RWPE1 (cell line): Measurements from ENCODE around the gene LRMDA.

ENCODE experiments used
- CTCF ChIA-PET: fragments of 350-600 bp; sonication (Branson Sonifier 250); formaldehyde crosslinking; extraction: SDS; loops from one replicate; lab custom pipeline; 2021; lab: Yijun Ruan, JAX
- POLR2A ChIA-PET: fragments of 400-600 bp; formaldehyde crosslinking; extraction: SDS; loops from one replicate; lab custom pipeline; 2020; ENCODE audit warnings: antibody characterized with exemption; ENCODE audit not compliant: low non-redundant PET; lab: Yijun Ruan, JAX
- DNase-seq: peaks from one replicate; pipeline ENCODE4 v3.0.0; 2012; ENCODE audit warnings: low spot score
- H3K27ac ChIP-seq: fragments of 450-650 bp; 2 replicates; pipeline ENCODE4 v1.5.1; 2017
- TF ChIP-seq, protein P1 (sequence below): fragments of 450-650 bp; conservative IDR thresholded peaks from 2 replicates; pipeline ENCODE4 v1.5.1; 2017; ENCODE audit warnings: low read depth, mild to moderate bottlenecking

Gene LRMDA

DNA sequence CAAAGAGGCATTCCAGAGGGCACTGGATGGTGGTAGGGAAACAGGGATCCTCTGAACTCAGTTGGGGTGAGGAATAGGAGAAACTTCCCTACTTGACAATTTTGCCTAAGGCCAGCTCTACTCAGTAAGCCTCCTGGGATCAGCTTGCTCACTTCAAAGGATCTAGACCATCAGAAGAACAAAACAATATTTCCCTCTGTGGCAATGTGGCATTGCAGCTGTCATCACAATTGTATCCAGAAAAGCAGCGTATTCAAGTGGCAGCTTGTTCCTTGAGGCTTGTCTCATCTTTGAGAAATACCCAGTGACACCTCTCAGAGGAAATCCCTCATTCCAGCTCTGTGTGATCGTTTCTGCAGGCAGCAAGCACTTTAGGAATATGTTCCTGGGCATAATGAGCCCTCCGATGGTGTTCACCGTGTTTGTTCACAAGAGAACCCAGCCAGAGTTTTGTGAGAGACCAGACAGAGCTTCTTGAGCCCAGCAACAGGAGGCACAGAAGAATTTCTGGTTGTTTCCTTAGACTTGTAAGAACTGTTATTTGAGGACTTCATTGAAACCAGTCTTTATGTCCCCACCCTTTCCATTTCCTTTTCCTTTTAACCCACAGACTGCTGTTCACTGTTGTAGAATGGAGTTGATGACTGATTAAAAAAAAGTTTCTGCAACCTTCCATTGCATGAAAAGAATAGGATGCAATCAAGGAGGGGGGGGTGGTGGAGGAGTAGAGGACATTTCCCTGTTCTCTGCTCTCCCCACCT lies 747.3 kb downstream of the LRMDA start:
- H3K27ac ChIP-seq, result no peak overlapping the region
- POLR2A ChIA-PET, result interaction anchor here (0.7 kb wide), 1 partner anchor 169 kb away, joined by 7 read pairs; no protein-coding TSS in a partner anchor
- no peak for DNase-seq
- CTCF ChIA-PET, result interaction anchor here (0.6 kb wide), 1 partner anchor 440 kb away, joined by 3 read pairs; no protein-coding TSS in a partner anchor
- TF ChIP-seq, protein P1, sequence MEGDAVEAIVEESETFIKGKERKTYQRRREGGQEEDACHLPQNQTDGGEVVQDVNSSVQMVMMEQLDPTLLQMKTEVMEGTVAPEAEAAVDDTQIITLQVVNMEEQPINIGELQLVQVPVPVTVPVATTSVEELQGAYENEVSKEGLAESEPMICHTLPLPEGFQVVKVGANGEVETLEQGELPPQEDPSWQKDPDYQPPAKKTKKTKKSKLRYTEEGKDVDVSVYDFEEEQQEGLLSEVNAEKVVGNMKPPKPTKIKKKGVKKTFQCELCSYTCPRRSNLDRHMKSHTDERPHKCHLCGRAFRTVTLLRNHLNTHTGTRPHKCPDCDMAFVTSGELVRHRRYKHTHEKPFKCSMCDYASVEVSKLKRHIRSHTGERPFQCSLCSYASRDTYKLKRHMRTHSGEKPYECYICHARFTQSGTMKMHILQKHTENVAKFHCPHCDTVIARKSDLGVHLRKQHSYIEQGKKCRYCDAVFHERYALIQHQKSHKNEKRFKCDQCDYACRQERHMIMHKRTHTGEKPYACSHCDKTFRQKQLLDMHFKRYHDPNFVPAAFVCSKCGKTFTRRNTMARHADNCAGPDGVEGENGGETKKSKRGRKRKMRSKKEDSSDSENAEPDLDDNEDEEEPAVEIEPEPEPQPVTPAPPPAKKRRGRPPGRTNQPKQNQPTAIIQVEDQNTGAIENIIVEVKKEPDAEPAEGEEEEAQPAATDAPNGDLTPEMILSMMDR, result no peak

DNA sequence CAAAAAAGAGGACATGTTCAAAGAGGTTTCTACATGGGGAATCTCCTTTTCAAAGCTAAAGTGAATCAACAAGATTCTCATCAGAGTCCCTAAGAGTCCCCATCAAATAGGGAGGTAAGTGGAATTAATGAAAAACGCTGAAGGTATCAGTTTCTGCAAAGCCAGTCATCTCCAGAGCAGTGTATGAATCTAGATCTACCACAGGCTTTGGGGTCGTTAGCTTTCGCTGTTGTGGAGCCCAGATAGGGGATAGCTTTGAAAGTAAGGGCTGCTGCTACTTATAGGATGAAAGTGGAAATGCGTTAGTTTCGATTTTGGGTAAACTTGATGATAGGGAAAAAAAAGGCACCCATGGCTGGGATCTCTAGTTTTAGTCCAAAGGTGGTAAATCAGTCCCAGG lies 748.4 kb downstream of the LRMDA start:
- ChIA-PET CTCF (no interaction called here), POLR2A (no interaction called here)
- no peak overlapping the region for H3K27ac ChIP-seq
- no peak for DNase-seq
- TF ChIP-seq, protein P1, result no peak

DNA sequence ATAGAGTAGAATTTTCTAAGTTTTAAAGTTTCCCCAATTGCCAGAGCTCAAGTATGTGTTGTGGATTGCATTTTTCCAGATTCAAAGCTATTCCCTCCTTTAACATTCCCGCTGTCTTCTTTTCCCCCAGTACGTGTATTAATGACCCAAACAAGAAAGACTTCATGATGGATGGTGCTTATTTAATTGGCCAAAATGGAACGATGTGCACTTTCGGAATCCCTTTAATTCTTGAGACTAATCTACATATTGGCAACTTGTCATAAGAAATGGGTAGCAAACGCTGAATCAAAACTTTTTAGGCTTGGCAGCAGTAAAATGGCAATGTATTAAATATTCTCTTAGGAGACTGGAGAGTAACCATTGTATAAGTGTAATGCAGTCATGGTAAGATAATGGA lies 753.2 kb downstream of the LRMDA start:
- ChIA-PET CTCF (no interaction called here), POLR2A (no interaction called here)
- DNase-seq, result no peak
- TF ChIP-seq, protein P1, result no peak
- no peak overlapping the region for H3K27ac ChIP-seq

DNA sequence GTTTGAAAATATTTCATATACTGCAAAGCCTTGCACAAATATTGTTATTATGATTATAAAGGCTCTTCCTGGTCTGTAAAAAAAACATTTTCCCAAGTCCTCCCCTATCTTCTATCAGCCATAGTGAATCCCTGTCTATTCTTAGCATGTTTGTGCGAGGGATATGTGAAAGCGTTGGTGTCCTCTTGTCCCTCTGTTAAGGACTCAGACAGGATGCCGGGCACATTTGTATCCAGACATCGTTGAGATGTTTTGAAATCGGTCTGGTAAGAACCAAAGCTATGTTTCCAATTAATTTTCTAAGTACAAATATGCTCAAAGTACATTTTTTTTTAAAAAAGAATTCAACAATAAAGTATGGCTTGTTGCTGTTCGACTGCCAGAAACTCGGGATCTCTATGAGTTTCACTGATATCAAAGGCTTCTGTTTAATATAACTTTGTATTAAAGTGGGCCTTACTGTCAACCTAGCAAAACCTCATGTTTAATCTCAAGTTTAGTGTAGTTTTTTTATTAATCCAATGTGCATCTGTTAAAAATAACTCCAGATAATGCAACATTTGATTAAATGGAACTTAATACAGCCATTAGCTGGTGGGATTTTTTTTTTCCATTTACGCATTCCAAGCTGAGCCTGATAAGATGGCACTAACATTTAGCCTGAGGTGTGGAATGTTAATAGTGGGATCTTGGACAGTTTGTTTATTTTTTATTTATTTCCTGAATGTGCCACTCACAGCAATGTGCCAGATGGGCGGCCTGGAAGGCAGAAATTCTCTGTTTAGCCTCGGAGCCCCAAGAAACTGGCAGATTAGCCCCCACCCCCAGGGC lies 754.3 kb downstream of the LRMDA start:
- H3K27ac ChIP-seq, result no peak overlapping the region
- TF ChIP-seq, protein P1, result no peak
- ChIA-PET POLR2A (no interaction called here), CTCF (no interaction called here)
- DNase-seq, result no peak

DNA sequence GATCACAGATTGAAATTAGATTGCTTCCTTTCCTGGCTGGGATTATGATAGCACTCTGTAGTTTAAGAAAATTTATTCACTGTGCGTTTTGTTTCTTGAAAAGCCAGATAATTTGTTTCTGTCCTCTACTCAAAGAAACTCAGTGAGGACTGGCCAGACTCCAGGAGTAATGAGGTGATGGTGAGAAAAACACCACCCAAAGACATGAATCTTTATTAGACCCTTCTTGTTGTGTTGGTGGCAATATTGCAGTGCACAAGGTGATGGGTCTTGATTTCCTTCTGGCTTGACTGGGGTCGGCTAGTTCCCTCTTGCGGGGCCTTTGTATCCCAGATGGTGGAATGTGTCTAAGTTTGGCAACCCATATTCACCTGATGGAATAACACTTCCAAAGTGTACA lies 756.8 kb downstream of the LRMDA start:
- TF ChIP-seq, protein P1, result no peak
- DNase-seq, result no peak
- ChIA-PET POLR2A (no interaction called here), CTCF (no interaction called here)
- no peak overlapping the region for H3K27ac ChIP-seq

DNA sequence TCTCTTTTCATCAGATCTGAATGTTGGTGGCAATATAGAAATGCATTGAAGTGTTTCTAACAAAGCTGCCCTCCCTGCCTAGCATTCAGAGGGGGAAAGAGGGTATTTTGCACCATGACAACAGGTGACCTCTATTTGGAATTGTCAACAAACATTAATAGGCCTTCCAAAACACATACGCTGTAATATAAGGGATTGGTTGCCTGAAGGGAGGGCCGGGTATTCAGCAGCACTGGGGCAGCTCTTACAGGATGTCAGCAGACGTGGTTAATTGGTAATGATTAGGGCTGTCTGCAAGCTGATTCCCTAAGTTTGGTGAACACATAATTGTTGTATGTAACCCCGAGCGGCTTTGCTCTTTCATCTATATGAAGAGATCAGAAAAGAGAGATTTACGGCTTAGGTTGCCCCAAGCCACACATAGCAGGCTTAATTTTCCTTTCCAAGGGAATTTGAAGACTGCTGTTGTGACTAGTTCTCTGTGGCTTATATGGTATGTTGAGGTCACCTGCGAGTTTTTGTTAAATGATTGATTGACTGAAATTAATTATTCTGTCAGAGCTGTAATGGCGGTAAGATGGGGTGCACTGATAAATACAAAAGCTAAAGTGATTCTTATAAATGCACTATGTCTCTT lies 759.3 kb downstream of the LRMDA start:
- POLR2A ChIA-PET, result no interaction called here
- TF ChIP-seq, protein P1, result no peak

More for the DNA sequence above, 759.3 kb downstream of the LRMDA start:
- CTCF ChIA-PET, result interaction anchor here (0.7 kb wide), 1 partner anchor 89 kb away, joined by 4 read pairs; no protein-coding TSS in a partner anchor
- DNase-seq, result no peak
- no peak overlapping the region for H3K27ac ChIP-seq
